UCSD-AML1 (cell line): ENCODE data around the gene ORAI2.

Experiments
- DNase-seq: peaks from one replicate; lab custom pipeline; 2025; ENCODE audit not compliant: unreplicated experiment; lab: John Stamatoyannopoulos, UW

ORAI2 gene

GRCh38 chr7:102413611-102414010, 19.8 kb upstream of the ORAI2 start:
- DNase-seq: no peak

- DNase-seq: no peak
Observed at GRCh38 chr7:102415685-102416225, 17.6 kb upstream of the ORAI2 start.

DNA sequence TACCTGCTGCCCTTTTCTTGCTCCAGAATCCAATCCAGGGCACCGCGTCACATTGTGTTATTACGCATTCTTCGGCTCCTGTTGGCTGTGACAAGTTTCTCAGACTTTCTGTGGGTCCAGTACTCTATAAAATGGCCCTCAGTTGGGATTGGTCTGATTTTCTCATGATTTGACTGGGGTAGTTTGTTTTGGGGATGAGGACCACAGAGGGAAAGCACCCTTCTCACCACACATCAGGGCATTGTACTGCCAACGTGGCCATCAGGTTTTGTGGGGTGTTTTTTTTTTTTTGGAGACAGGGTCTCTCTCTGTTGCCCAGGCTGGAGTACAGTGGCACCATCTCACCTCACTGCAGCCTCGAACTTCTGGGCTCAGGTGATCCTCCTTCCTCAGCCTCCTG, 17.0 kb upstream of the ORAI2 start:
- no peak for DNase-seq

DNA sequence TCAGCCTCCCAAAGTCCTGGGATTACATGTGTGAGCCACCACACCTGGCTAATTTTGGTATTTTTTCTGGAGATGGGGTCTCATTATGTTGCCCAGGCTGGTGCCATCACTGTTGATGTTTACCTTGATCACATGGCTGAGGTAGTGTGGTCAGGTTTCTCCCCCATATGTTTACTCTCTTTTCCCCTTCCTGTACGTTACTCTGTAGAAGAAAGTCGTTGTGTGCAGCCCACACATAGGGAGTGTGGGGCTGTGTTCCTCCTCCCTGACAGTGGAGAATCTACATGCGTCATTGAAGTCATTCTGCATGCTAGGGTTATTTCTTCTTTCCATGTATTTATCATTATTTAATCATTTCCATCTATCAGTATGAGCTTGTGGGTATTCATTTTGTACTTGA, 16.3 kb upstream of the ORAI2 start:
- no peak for DNase-seq

- no peak for DNase-seq
Observed at GRCh38 chr7:102418592-102418991, 14.8 kb upstream of the ORAI2 start.

- no peak for DNase-seq
Observed at GRCh38 chr7:102421706-102422240, 11.6 kb upstream of the ORAI2 start.

GRCh38 chr7:102424129-102424551, 9.2 kb upstream of the ORAI2 start:
- DNase-seq: no peak

DNA sequence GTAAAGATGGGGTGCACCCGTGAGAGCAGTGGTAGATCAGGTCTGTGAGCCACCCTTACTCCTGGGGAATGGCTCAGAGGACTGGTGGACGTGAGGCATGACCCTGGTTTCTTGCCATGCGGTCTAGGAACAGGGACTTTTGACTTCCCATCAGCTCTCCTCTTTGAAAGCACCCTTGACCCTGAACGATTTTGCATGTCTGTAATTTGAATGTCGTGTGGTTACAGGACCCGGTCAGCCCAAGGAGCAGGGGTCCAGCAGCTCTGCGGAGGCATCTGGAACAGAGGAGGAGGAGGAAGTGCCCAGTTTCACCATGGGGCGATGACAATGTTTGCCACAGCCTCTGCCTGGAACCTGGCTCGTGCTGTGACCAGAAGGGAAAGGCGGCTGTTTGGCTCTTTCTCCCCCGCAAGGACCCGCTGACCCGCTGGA, 8.6 kb upstream of the ORAI2 start:
- DNase-seq: no peak

GRCh38 chr7:102425639-102426267, 7.6 kb upstream of the ORAI2 start:
- no peak for DNase-seq

DNA sequence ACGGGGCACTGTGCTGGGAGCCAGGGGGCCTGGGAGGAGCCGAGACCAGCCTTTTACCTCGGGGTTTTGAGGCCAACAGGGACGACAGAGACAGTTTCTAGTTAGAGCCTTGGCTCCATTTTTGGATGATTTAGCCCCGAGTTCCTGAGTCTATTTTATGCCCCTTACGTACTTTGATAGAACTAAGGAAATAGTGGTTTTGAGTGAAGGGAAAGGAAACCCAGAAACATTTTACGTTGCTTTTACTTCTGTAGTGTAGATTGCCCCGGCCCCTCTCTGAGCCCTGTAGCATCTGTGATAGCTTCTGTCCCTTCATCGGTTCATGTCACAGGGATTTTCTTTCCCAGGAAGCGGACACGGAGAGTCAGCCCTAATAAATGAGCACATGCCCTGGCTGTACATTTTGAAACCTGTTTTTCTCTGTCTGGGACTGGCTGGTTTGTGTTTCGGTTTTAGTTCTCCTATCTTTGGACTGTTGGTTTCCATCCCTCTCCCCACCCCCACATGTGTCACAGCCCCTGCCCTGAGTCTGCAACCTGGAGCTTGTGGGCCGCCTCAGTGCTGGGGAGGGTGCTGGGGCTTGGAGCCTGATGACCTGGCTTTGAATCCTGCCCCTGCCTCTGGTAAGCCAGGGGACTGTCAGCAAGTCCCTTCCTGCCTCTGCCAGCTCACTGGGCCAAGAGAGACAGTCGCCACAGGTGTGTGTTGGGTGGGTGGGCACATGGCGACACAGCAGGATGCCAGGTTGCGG, 6.9 kb upstream of the ORAI2 start:
- DNase-seq: peak; percentile 13

GRCh38 chr7:102427019-102427405, 6.4 kb upstream of the ORAI2 start:
- DNase-seq: no peak

DNA sequence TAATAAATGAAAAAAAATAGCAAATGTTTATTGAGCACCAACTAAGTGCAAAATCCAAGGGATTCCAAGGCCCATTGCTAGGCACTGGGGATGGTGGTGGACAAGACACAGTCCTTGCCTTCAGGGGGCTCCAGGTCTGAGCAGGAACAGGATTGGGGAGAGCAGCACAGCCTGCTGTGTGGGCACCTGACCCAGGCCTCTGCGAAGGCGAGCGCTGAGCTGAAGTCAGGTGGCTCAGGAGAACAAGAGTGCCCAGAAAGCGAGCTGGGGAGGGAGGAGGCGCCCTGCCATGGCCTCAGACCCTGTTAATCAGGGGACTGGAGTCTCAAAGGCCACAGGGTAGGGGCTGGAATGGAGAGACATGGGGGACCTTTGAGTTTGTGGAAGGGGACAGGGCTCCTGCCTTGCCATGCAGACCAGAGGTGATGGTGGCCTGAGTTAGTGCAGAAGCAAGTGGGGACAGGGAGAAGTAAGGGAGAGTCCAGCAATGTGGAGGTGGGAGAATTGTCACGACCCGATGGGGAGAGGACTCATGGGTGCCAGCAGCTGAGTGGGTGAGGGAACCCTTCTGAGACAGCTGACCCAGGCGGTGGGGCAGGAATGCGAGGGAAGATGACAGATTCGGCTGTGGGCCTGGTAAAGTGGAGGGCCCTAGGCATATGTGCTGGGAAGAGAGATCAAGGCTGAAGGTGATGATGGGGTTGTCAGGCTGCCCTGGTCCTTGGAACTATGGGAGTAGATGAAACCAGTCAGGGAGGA, 4.1 kb upstream of the ORAI2 start:
- DNase-seq: no peak

DNA sequence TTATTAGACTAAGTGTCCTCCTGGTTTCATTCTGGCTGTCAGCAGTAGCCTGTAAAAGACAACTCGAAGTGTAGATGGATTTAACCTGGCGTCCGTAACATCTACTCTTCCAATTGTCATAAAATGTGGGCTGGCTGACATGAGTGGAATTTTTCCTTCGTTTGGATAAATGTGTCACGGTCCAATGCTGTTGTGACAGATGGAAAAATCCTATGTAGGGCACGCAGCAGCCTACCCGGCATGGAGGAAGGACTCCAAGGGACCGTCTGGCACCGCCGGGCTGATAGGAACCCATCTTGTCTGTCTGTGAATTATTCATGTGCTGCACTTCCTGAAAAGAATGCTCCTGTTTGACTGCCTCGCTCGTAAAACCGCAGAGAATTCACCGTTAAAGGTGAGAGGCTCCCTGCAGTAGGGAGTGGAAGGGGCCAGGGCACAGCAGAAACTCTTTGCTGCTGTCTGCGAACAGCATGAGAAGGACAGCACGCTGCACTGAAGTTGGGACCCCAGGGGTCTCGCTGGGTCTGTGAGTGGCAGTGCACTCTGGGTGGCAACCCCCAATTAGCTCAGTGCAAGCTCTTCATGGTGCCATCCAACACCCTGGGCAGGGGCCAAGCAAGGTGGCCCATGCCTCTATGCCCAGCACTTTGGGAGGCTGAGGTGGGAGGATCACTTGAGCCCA, 1.6 kb upstream of the ORAI2 start:
- no peak for DNase-seq

GRCh38 chr7:102432442-102433218, 745 bp upstream of the ORAI2 start:
- DNase-seq: no peak

GRCh38 chr7:102434039-102434486, 688 bp downstream of the ORAI2 start:
- no peak for DNase-seq

- DNase-seq: no peak
Observed at GRCh38 chr7:102436118-102436517, 2.7 kb downstream of the ORAI2 start.

DNA sequence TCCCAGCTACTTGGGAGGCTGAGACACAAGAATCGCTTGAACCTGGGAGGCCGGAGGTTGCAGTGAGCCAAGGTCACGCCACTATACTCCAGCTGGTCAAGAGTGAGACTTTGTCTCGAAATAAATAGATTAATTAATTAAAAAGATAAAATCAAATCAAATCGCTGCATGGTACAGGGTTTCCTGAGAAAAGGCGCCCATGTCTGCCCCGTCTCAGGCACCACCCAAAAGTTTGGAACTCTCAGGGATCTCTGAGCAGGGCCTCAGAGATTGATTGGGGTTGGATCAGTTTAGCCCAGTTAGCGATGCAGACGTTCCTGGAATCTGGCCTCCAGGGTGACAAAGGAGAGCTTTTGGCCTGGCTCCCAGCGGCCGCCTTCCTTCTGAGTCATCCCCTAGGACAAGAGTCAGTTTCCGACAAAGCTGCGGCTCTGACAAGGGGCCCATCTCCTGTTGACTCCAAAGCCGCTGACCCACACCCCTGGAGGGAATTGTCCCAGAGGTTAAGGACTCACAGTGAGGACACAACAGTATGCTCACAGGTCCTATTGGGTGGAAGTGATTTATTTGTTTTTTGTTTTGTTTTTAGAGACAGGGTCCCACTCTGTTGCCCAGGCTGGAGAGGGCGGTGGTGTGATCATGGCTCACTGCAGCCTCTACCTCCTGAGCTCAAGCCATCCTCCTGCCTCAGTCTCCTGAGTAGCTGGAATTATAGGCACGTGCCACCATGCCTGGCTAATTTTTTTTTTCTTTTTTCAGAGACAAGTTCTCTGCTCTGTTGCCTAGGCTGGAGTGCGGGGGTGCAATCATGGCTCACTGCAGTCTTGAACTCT, 6.8 kb downstream of the ORAI2 start:
- DNase-seq: no peak

DNA sequence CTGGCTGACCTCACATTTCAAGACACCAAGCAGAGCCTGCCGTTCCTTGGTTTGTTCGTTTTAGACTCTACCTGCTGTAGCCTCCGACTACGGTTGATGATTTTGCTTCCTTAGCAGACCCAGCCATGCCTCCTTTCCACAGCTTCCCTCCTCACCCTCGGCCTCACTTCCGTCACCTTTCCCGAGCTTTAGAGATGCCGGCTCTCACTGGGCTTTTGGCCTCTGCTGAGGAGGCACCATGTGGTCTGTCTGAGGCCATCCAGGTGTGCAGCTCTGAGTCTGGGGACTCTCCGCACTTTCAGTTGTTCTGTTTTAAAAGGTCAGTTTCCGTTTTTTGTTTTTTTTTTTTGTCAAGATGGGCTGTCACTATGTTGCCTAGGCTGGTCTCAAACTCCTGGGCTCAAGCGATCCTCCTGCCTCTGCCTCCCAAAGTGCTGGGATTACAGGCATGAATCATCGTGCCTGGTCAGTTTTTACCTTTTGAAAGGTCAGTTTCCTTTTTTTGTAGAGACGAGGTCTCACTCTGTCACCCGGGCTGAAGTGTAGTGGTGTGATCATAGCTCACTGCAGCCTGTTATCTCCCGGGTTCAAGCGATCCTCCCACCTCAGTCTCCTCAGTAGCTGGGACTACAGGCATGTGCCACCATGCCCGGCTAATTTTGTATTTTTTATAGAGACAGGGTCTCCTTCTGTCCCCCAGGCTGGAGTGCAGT, 11.7 kb downstream of the ORAI2 start:
- no peak for DNase-seq

- no peak for DNase-seq
Observed at GRCh38 chr7:102445674-102446071, 12.3 kb downstream of the ORAI2 start.
